HG03520 (cell line): ENCODE measurements around the gene MYOM3.
"Not testable (repeated sequence)": the region's sequence is repeated elsewhere in the genome, so short reads cannot be mapped to it uniquely, and the experiment has no call there.

Experiments
- ATAC-seq: cut with Tn5 transposase; IDR thresholded peaks from one replicate; pipeline ENCODE4 v1.9.1; 2021; ENCODE audit warnings: mild to moderate bottlenecking, moderate library complexity; ENCODE audit not compliant: unreplicated experiment

MYOM3 gene

DNA sequence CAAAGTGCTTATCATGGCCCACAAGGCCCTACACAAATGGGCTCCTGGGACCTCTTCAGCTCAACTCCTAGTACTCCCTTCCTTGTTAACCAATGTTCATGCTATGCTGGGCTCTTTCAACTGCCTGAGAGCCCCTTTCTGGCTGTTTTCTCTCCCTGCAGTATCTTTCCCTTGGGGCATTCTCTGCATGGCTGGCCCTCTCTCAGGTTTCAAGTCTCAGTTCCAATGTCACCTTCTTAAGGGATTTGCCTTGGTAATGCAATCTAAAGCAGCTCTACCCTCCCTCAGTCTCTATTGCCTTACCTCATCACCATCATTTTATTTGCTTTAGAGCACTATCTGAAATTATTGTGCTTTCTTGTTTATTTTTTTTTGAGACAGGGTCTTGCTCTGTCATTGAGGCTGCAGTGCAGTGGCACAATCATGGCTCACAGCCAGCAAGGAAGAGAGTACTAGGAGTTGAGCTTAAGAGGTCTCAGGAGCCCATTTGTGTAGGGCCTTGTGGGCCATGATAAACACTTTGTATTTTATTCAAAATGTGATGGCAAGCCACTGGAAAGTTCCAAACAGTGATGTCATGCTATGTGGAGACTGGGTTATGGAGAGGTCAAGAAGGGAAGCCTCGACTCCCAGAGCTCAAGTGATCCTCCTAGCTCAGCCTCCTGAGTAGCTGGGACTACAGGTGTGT lies 68.4 kb downstream of the MYOM3 start:
- ATAC-seq = no peak

GRCh38 chr1:24042315-24042714 lies 69.6 kb downstream of the MYOM3 start:
- no peak for ATAC-seq

GRCh38 chr1:24036088-24036487 lies 75.8 kb downstream of the MYOM3 start:
- ATAC-seq = no peak

GRCh38 chr1:24032981-24033380 lies 79.0 kb downstream of the MYOM3 start:
- no peak for ATAC-seq

DNA sequence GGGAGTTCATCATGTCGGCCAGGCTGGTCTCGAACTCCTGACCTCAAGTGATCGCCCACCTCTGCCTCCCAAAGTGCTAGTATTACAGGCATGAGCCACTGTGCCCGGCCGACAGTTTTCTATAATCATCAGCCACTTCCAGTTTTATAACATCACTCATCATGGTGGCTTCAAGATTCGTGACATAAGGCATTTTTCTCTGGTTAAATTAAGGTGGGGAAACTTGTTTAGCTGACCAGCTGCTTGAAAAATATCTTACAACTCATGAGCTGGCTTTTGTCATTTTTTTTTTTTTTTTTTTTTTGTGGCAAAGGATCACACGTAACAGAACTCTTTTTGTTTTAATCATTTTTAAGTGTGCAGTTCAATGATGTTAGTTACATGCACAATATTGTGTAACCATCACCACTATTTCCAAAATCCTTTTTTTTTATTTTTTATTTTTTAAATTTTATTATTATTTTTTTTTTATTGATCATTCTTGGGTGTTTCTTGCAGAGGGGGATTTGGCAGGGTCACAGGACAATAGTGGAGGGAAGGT lies 80.9 kb downstream of the MYOM3 start:
- not testable (repeated sequence) for ATAC-seq

DNA sequence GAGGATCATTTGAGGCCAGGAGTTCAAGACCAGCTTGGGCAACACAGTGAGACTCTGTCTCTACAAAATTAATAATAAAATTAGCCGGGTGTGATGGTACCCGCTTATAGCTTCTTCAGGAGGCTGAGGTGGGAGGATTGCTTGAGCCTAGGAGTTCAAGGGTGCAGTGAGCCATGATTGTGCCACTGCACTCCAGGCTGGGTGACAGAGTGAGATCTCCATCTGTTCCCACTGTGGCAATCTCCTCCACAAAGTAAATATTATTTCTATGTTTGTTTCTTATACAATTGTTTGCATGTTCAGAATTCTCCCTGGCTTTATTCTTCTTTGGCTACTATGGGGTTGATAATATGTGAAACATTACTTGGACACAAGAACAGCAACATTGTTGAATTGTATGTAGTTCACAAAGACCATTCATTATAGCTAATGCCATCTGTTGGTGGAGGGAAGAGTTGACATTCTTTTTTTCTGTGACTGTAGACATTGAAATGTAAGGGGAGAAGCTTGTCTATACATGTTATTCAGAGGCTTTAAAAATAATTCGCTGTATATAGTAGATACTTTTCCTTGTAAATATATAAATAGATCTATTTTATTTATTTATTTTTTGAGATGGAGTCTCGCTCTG lies 84.0 kb downstream of the MYOM3 start:
- no peak for ATAC-seq

DNA sequence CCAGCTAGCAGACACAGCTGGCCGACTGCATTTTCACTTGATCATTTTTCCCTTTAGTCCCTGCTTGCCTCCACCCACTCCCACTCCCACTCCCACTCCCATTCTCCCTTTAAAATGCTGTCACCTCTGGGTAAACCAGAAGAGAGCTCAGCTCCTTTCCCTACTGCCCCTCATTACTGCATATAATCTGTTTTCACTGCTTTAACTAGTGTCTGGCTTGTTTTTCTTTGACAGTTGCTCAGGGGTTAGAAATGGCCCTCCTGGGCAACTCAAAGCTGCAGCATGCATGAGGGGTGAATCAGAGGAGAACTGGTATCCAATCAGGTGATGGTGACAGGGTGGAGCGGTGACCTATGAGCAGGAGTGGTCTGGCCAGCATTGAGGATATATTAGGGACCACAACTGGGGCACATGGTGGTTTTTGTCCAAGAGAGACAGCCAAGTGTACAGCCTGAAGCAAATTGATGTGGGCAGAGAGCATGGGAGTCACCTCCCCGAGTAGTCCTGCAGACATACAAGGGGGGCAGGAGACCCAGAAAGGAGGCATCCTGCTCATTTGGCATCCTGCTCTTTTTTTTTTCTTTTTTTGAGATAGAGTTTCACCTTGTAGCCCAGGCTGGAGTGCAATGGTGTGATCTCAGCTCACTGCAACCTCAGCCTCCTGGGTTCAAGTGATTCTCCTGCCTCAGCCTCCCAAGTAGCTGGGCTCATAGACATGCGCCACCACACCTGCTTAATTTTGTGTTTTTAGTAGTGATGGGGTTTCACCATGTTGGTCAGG lies 89.2 kb downstream of the MYOM3 start:
- no peak for ATAC-seq

- ATAC-seq = no peak
These were observed 90.3 kb downstream of the MYOM3 start for GRCh38 chr1:24021403-24022266.

DNA sequence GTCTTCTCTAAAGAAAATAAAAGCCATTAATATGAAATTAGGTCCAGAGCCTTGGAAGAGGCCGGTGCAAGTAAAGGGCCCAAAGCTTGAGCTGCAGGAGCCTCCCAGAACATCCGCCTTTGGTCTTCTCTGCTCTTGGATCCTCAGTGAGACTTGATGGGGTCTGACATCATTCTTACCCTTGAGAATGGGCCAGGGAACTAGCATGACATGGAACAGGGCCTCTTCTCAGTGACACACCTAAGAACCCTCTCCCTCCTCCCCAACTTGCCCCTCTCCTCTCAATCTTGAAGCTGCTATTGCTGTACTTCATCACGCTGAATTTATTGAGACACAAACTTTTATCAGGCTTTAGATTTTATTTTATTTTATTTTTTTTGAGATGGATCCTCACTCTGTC lies 91.5 kb downstream of the MYOM3 start:
- ATAC-seq = no peak

- no peak for ATAC-seq
These were observed 91.9 kb downstream of the MYOM3 start for GRCh38 chr1:24020025-24020424.

DNA sequence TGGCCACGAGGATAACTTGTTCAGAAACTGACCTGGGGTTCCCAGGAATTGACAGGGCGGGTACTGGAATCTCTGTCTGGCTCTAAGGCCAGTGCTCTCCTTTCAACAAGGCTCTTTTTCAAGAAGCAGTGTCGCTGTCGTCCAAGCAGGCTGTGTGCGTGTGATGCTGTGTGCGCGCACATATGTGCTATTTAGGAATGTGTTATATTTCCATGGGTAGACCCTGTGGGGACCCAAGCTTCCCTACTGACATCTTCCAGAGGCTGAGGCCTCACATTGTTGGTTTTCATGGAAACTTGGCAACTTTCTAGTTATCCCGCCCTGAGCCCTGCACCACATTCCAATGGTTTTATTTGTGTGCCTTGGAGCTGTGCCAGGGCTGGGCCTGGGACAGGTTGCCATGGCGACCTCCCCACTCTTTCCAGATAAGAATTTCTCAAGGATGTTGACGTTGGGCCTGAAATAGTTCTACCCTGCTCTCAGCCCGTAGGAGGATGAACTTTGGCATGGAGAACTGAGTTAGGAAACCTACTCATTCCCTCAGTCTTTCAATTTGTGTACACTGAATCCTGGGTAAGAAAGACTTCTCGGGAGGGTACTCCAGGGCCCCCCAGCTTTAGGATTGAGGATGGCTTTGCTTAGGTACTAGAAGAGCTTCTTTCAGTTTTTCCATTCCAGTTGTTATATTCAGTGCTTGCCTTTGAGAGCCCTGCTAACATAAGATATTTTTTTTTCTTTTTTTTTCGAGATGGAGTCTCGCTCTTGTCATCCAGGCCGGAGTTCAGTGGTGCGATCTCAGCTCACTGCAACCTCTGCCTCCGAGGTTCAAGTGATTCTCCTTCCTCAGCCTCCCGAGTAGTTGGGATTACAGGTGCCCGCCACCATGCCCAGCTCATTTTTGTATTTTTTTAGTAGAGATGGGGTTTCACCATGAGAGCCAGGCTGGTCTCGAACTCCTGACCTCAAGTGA lies 93.0 kb downstream of the MYOM3 start:
- no peak for ATAC-seq

DNA sequence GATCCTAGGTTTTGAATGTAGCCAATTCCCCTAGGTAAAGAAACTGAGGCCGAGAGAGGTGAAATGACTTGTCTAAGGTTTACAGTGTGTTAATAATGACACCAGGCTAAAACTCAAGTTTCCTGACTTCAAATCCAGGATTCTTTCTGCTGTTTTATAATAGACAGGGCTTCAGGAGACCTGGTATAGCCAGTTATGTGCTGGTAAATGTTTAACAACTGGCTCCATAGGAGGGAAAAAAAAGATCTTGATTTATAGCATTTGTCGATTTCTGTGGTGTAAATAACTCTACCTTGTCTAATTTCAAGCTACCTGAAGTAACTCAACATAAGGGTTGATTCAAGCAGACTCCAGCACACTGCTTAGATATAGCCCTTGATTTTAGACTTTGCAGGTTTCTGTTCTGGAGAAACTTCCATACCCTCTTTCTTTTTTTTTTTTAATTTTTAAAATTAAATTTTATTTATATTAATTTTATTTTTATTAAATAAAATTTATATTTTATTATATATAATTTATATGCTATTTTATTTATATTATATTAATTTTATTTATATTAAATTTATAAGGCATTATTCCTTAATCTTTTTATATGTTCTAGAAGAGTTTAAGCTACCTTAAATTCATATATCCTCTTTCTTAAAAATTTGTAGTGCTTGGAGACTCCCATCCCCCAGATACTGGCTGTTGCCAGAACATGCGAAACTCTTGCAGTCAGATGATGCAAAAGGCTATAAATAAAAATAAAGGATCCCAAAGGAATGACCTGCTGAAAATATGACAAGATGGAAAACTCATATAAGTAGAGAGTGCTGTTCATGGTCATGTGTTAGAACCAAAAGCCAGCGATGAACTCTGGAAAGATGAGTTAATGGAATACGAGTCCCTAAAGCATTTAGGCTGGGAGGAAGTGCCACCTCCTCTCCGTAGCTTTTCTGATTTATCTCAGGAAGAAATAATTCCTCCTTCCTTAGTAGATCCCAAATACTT lies 96.4 kb downstream of the MYOM3 start:
- ATAC-seq = no peak

GRCh38 chr1:24012878-24013277 lies 99.1 kb downstream of the MYOM3 start:
- ATAC-seq = not testable (repeated sequence)

DNA sequence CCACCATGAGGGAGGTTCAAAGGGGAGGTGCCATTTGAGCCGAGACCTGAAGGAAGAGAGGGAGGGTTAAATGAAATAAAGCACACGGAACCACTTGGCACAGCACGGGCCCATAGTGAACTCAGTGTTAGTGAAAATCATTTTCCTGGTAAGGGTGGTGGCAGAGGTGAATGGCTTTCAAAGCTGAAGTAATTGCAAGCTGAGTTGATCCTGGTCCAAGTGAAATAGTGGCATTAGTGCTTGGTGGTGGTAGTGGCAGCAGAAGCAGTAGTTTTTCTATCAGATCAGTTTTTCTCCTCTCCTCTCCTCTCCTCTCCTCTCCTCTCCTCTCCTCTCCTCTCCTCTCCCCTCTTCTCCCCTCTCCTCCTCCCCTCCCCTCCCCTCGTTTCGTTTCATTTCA lies 101.3 kb downstream of the MYOM3 start:
- no peak for ATAC-seq

DNA sequence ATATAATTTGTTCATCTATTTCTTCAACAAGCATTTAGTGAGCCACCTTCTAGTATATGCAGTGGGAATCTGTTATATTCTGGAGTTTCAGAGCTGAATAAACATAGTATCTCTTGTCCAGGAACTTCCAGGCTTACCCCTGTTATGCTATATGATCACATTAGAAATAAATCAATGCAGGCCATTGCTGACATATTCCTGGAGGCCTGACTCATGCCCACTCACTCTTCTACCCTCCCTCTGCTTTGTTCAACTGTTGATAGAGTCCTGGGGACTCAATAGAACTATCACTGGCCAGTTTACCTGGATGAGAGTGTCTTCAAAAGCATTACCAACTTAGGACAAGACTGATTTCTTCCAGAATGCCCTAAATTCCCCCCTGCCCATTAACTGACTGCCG lies 102.5 kb downstream of the MYOM3 start:
- ATAC-seq = no peak

GRCh38 chr1:24008574-24009184 lies 103.3 kb downstream of the MYOM3 start:
- ATAC-seq = not testable (repeated sequence)

DNA sequence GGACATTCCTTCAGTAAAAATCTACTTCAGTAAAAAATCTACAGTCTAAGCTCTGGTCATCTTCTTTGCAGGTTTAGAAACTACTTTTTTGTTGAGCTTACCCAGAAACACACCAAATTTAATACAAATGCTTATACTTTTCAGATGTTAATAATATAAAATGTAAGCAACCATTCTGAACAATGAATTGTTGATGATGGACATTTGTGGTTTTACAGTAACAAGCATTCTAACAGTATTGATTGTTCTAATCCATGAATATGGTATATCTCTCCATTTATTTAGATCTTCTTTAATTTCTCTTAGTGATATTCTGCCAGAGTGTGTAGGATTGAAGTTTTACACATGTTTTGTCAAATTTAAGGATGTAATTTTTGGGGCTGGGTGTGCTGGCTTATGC lies 104.9 kb downstream of the MYOM3 start:
- ATAC-seq = no peak
